A673 (cell line): ENCODE data around the gene CHERP. TPM values are rescaled to one million over a fixed set of nuclear protein-coding genes. Genes with fewer than 3 reads are reported as not detected.
"Not testable (repeated sequence)": the region's sequence is repeated elsewhere in the genome, so short reads cannot be mapped to it uniquely, and the experiment has no call there.

ENCODE experiments used
- BruUV-seq: library from RNA; stranded (reverse); fragments of 400-500 nt; replicated peaks from 2 replicates; lab custom pipeline; 2021; lab: Mats Ljungman, UMichigan
- CTCF ChIA-PET: fragments of 300-600 bp; sonication (Branson Sonifier 250); formaldehyde crosslinking; loops from one replicate; lab custom pipeline; 2022; ENCODE audit warnings: antibody characterized with exemption; lab: Charles Lee
- POLR2A ChIA-PET: fragments of 300-600 bp; sonication (Branson Sonifier 250); formaldehyde crosslinking; loops from one replicate; lab custom pipeline; 2022; ENCODE audit warnings: antibody characterized with exemption; ENCODE audit not compliant: low non-redundant PET; lab: Charles Lee
- DNase-seq: peaks from one replicate; pipeline ENCODE4 v3.0.0-alpha.2; 2015; ENCODE audit warnings: low spot score
- H3K27ac ChIP-seq: fragments of 200-600 bp; sonication (generic); 2 replicates; pipeline ENCODE4 v1.5.1; 2016; ENCODE audit warnings: mixed run types, low read depth, mild to moderate bottlenecking, mixed read lengths, antibody characterized with exemption, low read length; ENCODE audit not compliant: poor library complexity, severe bottlenecking
- H3K27me3 ChIP-seq: fragments of 200-600 bp; sonication (generic); replicated peaks from 2 replicates; pipeline ENCODE4 v1.6.1; 2017; ENCODE audit warnings: mixed run types, low read depth, mild to moderate bottlenecking, mixed read lengths, antibody characterized with exemption, low read length; ENCODE audit not compliant: insufficient read depth, poor library complexity
- H3K36me3 ChIP-seq: fragments of 200-600 bp; sonication (generic); 2 replicates; pipeline ENCODE4 v1.6.1; 2016; ENCODE audit warnings: mixed run types, mild to moderate bottlenecking, mixed read lengths, antibody characterized with exemption, low read length; ENCODE audit not compliant: insufficient read depth, poor library complexity, severe bottlenecking
- H3K4me1 ChIP-seq: fragments of 200-600 bp; sonication (generic); 2 replicates; pipeline ENCODE4 v1.6.1; 2017; ENCODE audit warnings: mixed run types, mild to moderate bottlenecking, mixed read lengths, antibody characterized with exemption, low read length; ENCODE audit not compliant: insufficient read depth, poor library complexity, severe bottlenecking
- H3K4me3 ChIP-seq: fragments of 200-600 bp; sonication (generic); 2 replicates; pipeline ENCODE4 v1.5.1; 2016; ENCODE audit warnings: low read depth, mixed run types, mild to moderate bottlenecking, mixed read lengths, low read length; ENCODE audit not compliant: poor library complexity, severe bottlenecking
- H3K9me3 ChIP-seq: fragments of 200-600 bp; sonication (generic); 2 replicates; pipeline ENCODE4 v1.6.1; 2016; ENCODE audit warnings: mixed run types, low read depth, mild to moderate bottlenecking, mixed read lengths, antibody characterized with exemption, low read length; ENCODE audit not compliant: poor library complexity, severe bottlenecking
- EZH2 ChIP-seq: fragments of 200-600 bp; sonication (generic); IDR thresholded peaks from 2 replicates; pipeline ENCODE4 v1.6.1; 2017; ENCODE audit warnings: borderline replicate concordance, low read depth, mild to moderate bottlenecking, mixed read lengths, antibody characterized with exemption, low read length; ENCODE audit not compliant: poor library complexity, severe bottlenecking
- intact Hi-C: fragments of 100-400 bp; cut with micrococcal nuclease; formaldehyde crosslinking; loops from one replicate; pipeline ENCODE4 v1.10.0; 2022; ENCODE audit not compliant: unreplicated experiment
- total RNA-seq: library from RNA; stranded (reverse); gene quantifications from 2 replicates; pipeline ENCODE4 v1.2.3, GENCODE V29; 2021
- TF ChIP-seq, protein P1 (sequence below): fragments of 300-800, 200-600 bp; sonication (generic); conservative IDR thresholded peaks from 2 replicates; pipeline ENCODE4 v1.5.1; 2017; ENCODE audit warnings: low read depth, mild to moderate bottlenecking, antibody characterized with exemption, low read length, moderate library complexity, mixed read lengths

CHERP gene
- total RNA-seq, 1 experiment from 2014 or later, result 98.4 TPM

GRCh38 chr19:16544473-16545231, 2.4 kb upstream of the CHERP start:
- BruUV-seq, result no TSS peak
- Histone ChIP-seq H3K4me1 (peaks cover 17% of the 10 kb centered on the region), H3K4me3 (no peak overlapping the region), H3K27ac (no peak overlapping the region), H3K9me3 (no peaks in the 10 kb centered on the region), H3K27me3 (no peaks in the 10 kb centered on the region), H3K36me3 (peaks cover 7% of the 10 kb centered on the region)
- DNase-seq, result no peak
- ChIA-PET CTCF (no interaction called here), POLR2A (no interaction called here)
- intact Hi-C loops, result no loop called here
- TF ChIP-seq, protein P1, sequence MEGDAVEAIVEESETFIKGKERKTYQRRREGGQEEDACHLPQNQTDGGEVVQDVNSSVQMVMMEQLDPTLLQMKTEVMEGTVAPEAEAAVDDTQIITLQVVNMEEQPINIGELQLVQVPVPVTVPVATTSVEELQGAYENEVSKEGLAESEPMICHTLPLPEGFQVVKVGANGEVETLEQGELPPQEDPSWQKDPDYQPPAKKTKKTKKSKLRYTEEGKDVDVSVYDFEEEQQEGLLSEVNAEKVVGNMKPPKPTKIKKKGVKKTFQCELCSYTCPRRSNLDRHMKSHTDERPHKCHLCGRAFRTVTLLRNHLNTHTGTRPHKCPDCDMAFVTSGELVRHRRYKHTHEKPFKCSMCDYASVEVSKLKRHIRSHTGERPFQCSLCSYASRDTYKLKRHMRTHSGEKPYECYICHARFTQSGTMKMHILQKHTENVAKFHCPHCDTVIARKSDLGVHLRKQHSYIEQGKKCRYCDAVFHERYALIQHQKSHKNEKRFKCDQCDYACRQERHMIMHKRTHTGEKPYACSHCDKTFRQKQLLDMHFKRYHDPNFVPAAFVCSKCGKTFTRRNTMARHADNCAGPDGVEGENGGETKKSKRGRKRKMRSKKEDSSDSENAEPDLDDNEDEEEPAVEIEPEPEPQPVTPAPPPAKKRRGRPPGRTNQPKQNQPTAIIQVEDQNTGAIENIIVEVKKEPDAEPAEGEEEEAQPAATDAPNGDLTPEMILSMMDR, result no peak

GRCh38 chr19:16543734-16544133, 1.5 kb upstream of the CHERP start:
- peaks cover 17% of the 10 kb centered on the region for H3K4me1 ChIP-seq
- intact Hi-C loops, H3K27me3 ChIP-seq, BruUV-seq, H3K9me3 ChIP-seq, POLR2A ChIA-PET, DNase-seq: not testable (repeated sequence)
- H3K4me3 ChIP-seq, result peak overlapping the region; percentile 96
- peak overlapping the region; percentile 92 for H3K27ac ChIP-seq
- H3K36me3 ChIP-seq, result peaks cover 14% of the 10 kb centered on the region
- CTCF ChIA-PET, result interaction anchor here (0.6 kb wide), 1 partner anchor 9 kb away, joined by 3 read pairs; no protein-coding TSS in a partner anchor

- no peak for DNase-seq
- CTCF ChIA-PET, result interaction anchor here (0.6 kb wide), 1 partner anchor 8 kb away, joined by 3 read pairs; no protein-coding TSS in a partner anchor
- intact Hi-C loops, result no loop called here
- BruUV-seq, result TSS peak; percentile 86
- no peak for TF ChIP-seq EZH2
- TF ChIP-seq, protein P1, result no peak
- no peaks in the 10 kb centered on the region for H3K9me3 ChIP-seq
- peak overlapping the region; percentile 92 for H3K27ac ChIP-seq
- peaks cover 17% of the 10 kb centered on the region for H3K4me1 ChIP-seq
- POLR2A ChIA-PET, result interaction anchor here (0.7 kb wide), 1 partner anchor 33 kb away, joined by 17 read pairs; no protein-coding TSS in a partner anchor
- H3K36me3 ChIP-seq, result peaks cover 19% of the 10 kb centered on the region
- H3K4me3 ChIP-seq, result peak overlapping the region; percentile 96
- H3K27me3 ChIP-seq, result no peaks in the 10 kb centered on the region
Measured at GRCh38 chr19:16542910-16543472, 754 bp upstream of the CHERP start.
